Mammary epithelial cell (primary cell): ENCODE data around the gene PTRH1.

Experiments
- EZH2 ChIP-seq: IDR thresholded peaks from 2 replicates; pipeline ENCODE4 v1.6.1; 2012; ENCODE audit warnings: low read length, inconsistent platforms, borderline replicate concordance
- TF ChIP-seq, protein P1 (sequence below), 2 donors: IDR thresholded peaks in 1 of 2; conservative IDR thresholded peaks in 1 of 2; 2 replicates each; pipeline ENCODE4 v1.5.1; 2011 to 2012; ENCODE audit warnings: inconsistent platforms in 2 of 2, low read length in 2 of 2, mild to moderate bottlenecking in 2 of 2, control low read depth in 1 of 2, low read depth in 1 of 2; ENCODE audit not compliant: insufficient read depth in 1 of 2; ENCODE audit errors: extremely low read depth in 1 of 2

DNA sequence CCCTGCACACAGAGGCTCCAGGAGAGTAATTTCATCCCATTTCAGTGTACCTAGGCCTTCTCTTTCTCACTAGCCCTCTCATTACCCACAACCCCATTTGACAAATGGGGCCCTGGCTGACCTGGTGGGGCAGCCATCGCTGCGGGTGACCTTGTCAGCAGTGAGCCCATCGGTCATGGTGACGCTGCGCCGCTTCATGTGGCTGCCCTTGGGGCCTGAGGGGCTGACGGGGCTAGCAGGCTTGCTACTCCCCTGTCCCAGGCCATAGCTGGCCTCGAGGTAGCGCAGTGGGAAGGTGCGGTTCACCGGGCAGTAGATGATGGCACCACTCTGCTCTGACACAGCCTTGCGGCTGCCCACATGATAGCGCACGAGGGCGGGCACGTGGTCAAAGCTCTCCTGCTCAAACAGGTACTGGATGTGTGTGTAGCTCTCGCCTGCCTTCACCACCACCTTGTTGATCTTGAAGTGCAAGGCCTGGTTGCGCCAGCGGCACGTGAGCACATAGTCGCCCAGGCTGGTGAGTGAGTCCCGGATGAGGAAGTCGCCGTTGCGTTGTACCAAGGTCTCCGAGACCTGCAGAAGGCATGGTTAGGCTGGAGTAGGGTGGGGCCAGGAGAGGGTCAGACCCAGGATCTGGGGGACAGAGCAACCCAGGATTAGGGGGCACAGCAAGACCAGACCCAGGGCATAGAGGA, 33.8 kb upstream of the PTRH1 start:
- TF ChIP-seq, protein P1, sequence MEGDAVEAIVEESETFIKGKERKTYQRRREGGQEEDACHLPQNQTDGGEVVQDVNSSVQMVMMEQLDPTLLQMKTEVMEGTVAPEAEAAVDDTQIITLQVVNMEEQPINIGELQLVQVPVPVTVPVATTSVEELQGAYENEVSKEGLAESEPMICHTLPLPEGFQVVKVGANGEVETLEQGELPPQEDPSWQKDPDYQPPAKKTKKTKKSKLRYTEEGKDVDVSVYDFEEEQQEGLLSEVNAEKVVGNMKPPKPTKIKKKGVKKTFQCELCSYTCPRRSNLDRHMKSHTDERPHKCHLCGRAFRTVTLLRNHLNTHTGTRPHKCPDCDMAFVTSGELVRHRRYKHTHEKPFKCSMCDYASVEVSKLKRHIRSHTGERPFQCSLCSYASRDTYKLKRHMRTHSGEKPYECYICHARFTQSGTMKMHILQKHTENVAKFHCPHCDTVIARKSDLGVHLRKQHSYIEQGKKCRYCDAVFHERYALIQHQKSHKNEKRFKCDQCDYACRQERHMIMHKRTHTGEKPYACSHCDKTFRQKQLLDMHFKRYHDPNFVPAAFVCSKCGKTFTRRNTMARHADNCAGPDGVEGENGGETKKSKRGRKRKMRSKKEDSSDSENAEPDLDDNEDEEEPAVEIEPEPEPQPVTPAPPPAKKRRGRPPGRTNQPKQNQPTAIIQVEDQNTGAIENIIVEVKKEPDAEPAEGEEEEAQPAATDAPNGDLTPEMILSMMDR (conservative IDR thresholded peaks at IDR 0.05 in 1 of 2, IDR thresholded peaks at IDR 0.05 in 1 of 2; ENCODE audit: extremely low read depth in 1 of 2, insufficient read depth in 1 of 2, low read depth in 1 of 2, low read length in 2 of 2), result no peak
- TF ChIP-seq EZH2, result no peak
